SU-DHL-6 (cell line): Measurements from ENCODE around the gene TLCD3B.
"Not testable (repeated sequence)": the region's sequence is repeated elsewhere in the genome, so short reads cannot be mapped to it uniquely, and the experiment has no call there.

Experiments
- CTCF ChIP-seq: fragments of 200-600 bp; sonication (generic); IDR thresholded peaks from one replicate; pipeline ENCODE4 v1.5.1; 2017; ENCODE audit warnings: antibody characterized with exemption, mild to moderate bottlenecking, low read length, moderate library complexity; ENCODE audit not compliant: insufficient read depth, poor library complexity, severe bottlenecking
- EZH2phosphoT487 ChIP-seq: fragments of 200-600 bp; sonication (generic), shearing (Covaris generic); conservative IDR thresholded peaks from 2 replicates; pipeline ENCODE4 v1.6.1; 2018; ENCODE audit warnings: mild to moderate bottlenecking, antibody characterized with exemption, low read length, moderate library complexity, mixed read lengths

GRCh38 chr16:30040690-30041089, 9.6 kb upstream of the TLCD3B start:
- TF ChIP-seq CTCF, EZH2phosphoT487: not testable (repeated sequence)
